ENCODE results near the gene FDX1. TPM values are rescaled to one million over a fixed set of nuclear protein-coding genes. Genes with fewer than 3 reads are reported as not detected.
A peak's percentile ranks its signal among the peaks of the same experiment; 100 is the strongest.

FDX1 gene
- total RNA-seq, 4 donors from 2014 or later, result 10.7 to 20.9 (median 11.9) TPM

- TF ChIP-seq CTCF (IDR thresholded peaks at IDR 0.05), result no peak
- ATAC-seq (ENCODE audit: low FRiP score), result no peak
- DNase-seq (ENCODE audit: low spot score), result no peak
These were observed 1.7 kb upstream of the FDX1 start for GRCh38 chr11:110428040-110428439.

GRCh38 chr11:110428956-110429730, 605 bp upstream of the FDX1 start:
- ATAC-seq (ENCODE audit: low FRiP score), result no peak
- DNase-seq (ENCODE audit: low spot score), result no peak
- no peak for TF ChIP-seq CTCF (IDR thresholded peaks at IDR 0.05)

- no peak for DNase-seq (ENCODE audit: low spot score)
- peak; percentile 70 for ATAC-seq (ENCODE audit: low FRiP score)
- TF ChIP-seq CTCF (IDR thresholded peaks at IDR 0.05), result no peak
These were observed 711 bp downstream of the FDX1 start for GRCh38 chr11:110430267-110431050.

GRCh38 chr11:110431051-110431672, 1.4 kb downstream of the FDX1 start:
- DNase-seq (ENCODE audit: low spot score) (no peak), ATAC-seq (ENCODE audit: low FRiP score) (no peak)
- no peak for TF ChIP-seq CTCF (IDR thresholded peaks at IDR 0.05)

GRCh38 chr11:110431674-110432073, 1.9 kb downstream of the FDX1 start:
- no peak for DNase-seq (ENCODE audit: low spot score)
- no peak for ATAC-seq (ENCODE audit: low FRiP score)
- no peak for TF ChIP-seq CTCF (IDR thresholded peaks at IDR 0.05)

DNA sequence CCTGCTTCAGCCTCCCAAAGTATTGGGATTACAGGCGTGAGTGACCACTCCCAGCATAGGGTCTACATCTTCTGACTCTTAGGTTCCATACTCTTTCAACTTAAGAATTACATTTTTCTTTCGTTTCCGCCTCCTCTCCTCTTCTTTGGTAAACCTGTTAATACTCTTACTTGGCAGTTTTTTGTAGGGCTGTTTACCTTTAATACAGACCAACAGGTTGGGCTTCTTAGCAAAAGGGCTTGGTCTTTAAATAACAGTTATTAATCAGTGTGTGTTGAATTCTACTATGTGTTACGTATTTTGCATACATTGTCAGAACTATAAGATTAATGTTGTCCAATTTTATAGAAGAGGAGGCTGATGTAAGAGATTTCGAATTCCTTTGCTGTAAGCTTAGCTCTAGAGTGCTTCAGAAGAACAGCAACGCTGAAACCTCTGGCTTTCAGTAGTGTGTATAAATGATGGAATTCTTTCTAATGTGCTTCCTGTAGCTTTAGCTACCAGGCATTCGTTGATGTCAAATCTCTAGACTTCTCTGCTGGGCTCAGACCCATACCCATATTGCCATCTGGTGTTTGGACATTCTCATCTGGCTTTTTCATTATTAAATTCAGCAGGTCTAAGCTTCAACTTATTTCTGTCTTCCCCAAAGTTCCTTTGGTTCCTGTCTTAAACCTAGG, 3.1 kb downstream of the FDX1 start:
- ATAC-seq (ENCODE audit: low FRiP score) (no peak), DNase-seq (ENCODE audit: low spot score) (no peak)
- no peak for TF ChIP-seq CTCF (IDR thresholded peaks at IDR 0.05)

All from omental fat pad (tissue), 4 donors.